Ishikawa (cell line): ENCODE results near the gene NMU.

ENCODE experiments used
- CREB1 ChIP-seq: IDR thresholded peaks from 2 replicates; pipeline ENCODE4 v1.6.1; 2012; ENCODE audit warnings: low read depth
- EGR1 ChIP-seq: IDR thresholded peaks from 2 replicates; pipeline ENCODE4 v1.6.1; 2012
- EP300 ChIP-seq: IDR thresholded peaks from 2 replicates; pipeline ENCODE4 v1.6.1; 2012; ENCODE audit warnings: borderline replicate concordance
- FOXM1 ChIP-seq: IDR thresholded peaks from 2 replicates; pipeline ENCODE4 v1.6.1; 2012; ENCODE audit warnings: low read depth, borderline replicate concordance
- NFIC ChIP-seq: IDR thresholded peaks from 2 replicates; pipeline ENCODE4 v1.6.1; 2012
- TCF12 ChIP-seq: IDR thresholded peaks from 2 replicates; pipeline ENCODE4 v1.6.1; 2012; ENCODE audit warnings: low read depth
- YY1 ChIP-seq: IDR thresholded peaks from 2 replicates; pipeline ENCODE4 v1.6.1; 2012; ENCODE audit warnings: low read depth
- ZBTB7A ChIP-seq: IDR thresholded peaks from 2 replicates; pipeline ENCODE4 v1.6.1; 2012; ENCODE audit warnings: low read depth
- TF ChIP-seq, protein P1 (sequence below): IDR thresholded peaks from 2 replicates; pipeline ENCODE4 v1.6.1; 2012
- TF ChIP-seq, protein P2 (sequence below): IDR thresholded peaks from 2 replicates; pipeline ENCODE4 v1.6.1; 2012; ENCODE audit warnings: low read depth, mild to moderate bottlenecking
- TF ChIP-seq, protein P3 (sequence below): IDR thresholded peaks from 2 replicates; pipeline ENCODE4 v1.6.1; 2012

DNA sequence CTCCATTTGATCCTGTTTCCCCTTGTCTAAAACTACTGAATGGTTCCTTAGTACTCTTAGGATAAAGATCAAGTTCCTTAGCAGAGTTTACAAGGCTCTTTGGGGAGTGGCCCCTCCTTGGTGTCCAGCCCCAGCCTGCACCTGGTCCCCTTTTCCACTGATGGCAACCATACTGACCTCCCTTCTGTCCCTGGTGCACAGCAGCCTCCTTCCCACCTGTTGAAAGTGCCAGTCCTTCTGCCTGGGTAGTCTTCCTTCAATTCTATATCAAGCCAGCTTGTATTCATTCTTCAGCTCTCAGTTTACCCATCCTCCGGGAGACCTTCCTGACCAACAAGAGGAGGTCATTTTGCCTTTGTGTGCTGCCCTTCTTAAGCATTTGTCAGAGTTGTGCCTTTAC lies 30.4 kb upstream of the NMU start:
- TF ChIP-seq ZBTB7A = no peak
- TF ChIP-seq FOXM1 = no peak
- TF ChIP-seq, protein P1, sequence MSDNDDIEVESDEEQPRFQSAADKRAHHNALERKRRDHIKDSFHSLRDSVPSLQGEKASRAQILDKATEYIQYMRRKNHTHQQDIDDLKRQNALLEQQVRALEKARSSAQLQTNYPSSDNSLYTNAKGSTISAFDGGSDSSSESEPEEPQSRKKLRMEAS = no peak
- TF ChIP-seq YY1 = no peak
- no peak for TF ChIP-seq EGR1
- TF ChIP-seq NFIC = no peak
- TF ChIP-seq, protein P2, sequence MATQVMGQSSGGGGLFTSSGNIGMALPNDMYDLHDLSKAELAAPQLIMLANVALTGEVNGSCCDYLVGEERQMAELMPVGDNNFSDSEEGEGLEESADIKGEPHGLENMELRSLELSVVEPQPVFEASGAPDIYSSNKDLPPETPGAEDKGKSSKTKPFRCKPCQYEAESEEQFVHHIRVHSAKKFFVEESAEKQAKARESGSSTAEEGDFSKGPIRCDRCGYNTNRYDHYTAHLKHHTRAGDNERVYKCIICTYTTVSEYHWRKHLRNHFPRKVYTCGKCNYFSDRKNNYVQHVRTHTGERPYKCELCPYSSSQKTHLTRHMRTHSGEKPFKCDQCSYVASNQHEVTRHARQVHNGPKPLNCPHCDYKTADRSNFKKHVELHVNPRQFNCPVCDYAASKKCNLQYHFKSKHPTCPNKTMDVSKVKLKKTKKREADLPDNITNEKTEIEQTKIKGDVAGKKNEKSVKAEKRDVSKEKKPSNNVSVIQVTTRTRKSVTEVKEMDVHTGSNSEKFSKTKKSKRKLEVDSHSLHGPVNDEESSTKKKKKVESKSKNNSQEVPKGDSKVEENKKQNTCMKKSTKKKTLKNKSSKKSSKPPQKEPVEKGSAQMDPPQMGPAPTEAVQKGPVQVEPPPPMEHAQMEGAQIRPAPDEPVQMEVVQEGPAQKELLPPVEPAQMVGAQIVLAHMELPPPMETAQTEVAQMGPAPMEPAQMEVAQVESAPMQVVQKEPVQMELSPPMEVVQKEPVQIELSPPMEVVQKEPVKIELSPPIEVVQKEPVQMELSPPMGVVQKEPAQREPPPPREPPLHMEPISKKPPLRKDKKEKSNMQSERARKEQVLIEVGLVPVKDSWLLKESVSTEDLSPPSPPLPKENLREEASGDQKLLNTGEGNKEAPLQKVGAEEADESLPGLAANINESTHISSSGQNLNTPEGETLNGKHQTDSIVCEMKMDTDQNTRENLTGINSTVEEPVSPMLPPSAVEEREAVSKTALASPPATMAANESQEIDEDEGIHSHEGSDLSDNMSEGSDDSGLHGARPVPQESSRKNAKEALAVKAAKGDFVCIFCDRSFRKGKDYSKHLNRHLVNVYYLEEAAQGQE = no peak
- TF ChIP-seq EP300 = no peak
- TF ChIP-seq, protein P3, sequence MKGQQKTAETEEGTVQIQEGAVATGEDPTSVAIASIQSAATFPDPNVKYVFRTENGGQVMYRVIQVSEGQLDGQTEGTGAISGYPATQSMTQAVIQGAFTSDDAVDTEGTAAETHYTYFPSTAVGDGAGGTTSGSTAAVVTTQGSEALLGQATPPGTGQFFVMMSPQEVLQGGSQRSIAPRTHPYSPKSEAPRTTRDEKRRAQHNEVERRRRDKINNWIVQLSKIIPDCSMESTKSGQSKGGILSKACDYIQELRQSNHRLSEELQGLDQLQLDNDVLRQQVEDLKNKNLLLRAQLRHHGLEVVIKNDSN = no peak
- no peak for TF ChIP-seq TCF12
- TF ChIP-seq CREB1 = no peak
